Adrenal gland (tissue), 5 donors: ENCODE results near the gene MITF.

Experiments used
- CTCF ChIP-seq, 6 experiments: fragments of 450-650 bp in 4 of 6; fragments of 200-600 bp in 2 of 6; sonication (generic) in 1 of 6; IDR thresholded peaks; 1 replicate in 5 of 6; 2 replicates in 1 of 6; pipeline versions ENCODE4 v1.5.1 to v1.8.0; 2016 to 2021; ENCODE audit warnings: antibody characterized with exemption in 6 of 6, mild to moderate bottlenecking in 2 of 6, moderate library complexity in 1 of 6
- POLR2A ChIP-seq, 2 donors: fragments of 450-650 bp; IDR thresholded peaks; one replicate each; pipeline ENCODE4 v1.6.1; 2017; ENCODE audit warnings: antibody characterized with exemption in 2 of 2, mild to moderate bottlenecking in 2 of 2, moderate library complexity in 1 of 2
- donor health status: DM: no; HTN: no; CAD: no.

- TF ChIP-seq CTCF (IDR thresholded peaks at IDR 0.05) (no peak), POLR2A (IDR thresholded peaks at IDR 0.05) (no peak)
These were observed 125.5 kb downstream of the MITF start for GRCh38 chr3:69864766-69865165.
